HepG2 (cell line): ENCODE results near the gene SRSF2. TPM values are rescaled to one million over a fixed set of nuclear protein-coding genes. Genes with fewer than 3 reads are reported as not detected.

Source experiments
- AGO1 ChIP-seq: fragments of 200-400 bp; formaldehyde crosslinking; IDR thresholded peaks from 2 replicates; pipeline ENCODE4 v1.6.1; 2017; ENCODE audit warnings: mild to moderate bottlenecking, low read depth, low read length, moderate library complexity; ENCODE audit not compliant: poor library complexity, severe bottlenecking
- ARNT ChIP-seq: fragments of 450-650 bp; IDR thresholded peaks from 2 replicates; pipeline ENCODE4 v1.6.1; 2017
- CENPT ChIP-seq: sonication (generic); formaldehyde crosslinking; IDR thresholded peaks from 2 replicates; pipeline ENCODE4 v1.8.0; 2022; ENCODE audit warnings: low read depth, mild to moderate bottlenecking, moderate library complexity, missing genetic modification reagents
- DNMT1 ChIP-seq: sonication (generic); formaldehyde crosslinking; IDR thresholded peaks from 2 replicates; pipeline ENCODE4 v1.5.1; 2020; ENCODE audit warnings: mild to moderate bottlenecking, missing genetic modification reagents
- ESRRA ChIP-seq: sonication (generic); formaldehyde crosslinking; IDR thresholded peaks from 2 replicates; pipeline ENCODE4 v1.5.1; 2020; ENCODE audit warnings: mild to moderate bottlenecking, low read depth, missing genetic modification reagents
- HNRNPH1 ChIP-seq: fragments of 200-400 bp; formaldehyde crosslinking; optimal IDR thresholded peaks from 2 replicates; pipeline ENCODE3; 2017; ENCODE audit warnings: mild to moderate bottlenecking, low read depth, low read length
- NBN ChIP-seq: fragments of 450-650 bp; conservative IDR thresholded peaks from 2 replicates; pipeline ENCODE4 v1.6.1; 2017
- NCOR1 ChIP-seq: fragments of 200-600 bp; sonication (generic); IDR thresholded peaks from 2 replicates; pipeline ENCODE4 v1.7.0; 2017; ENCODE audit warnings: antibody characterized with exemption, low read length, borderline replicate concordance
- NR2F1 ChIP-seq, 2 experiments: fragments of 450-650 bp in 1 of 2; formaldehyde crosslinking in 1 of 2; IDR thresholded peaks; 2 replicates each; pipeline versions ENCODE4 v1.5.0 to v1.6.1; 2016 to 2020; ENCODE audit warnings: mild to moderate bottlenecking in 1 of 2, missing compliant biosample characterization in 1 of 2, missing genetic modification reagents in 1 of 2, moderate library complexity in 1 of 2
- PAX8 ChIP-seq: sonication (generic); formaldehyde crosslinking; IDR thresholded peaks from 2 replicates; pipeline ENCODE4 v1.8.0; 2022; ENCODE audit warnings: mild to moderate bottlenecking, missing genetic modification reagents, borderline replicate concordance
- PHF21A ChIP-seq: sonication (generic); formaldehyde crosslinking; IDR thresholded peaks from 2 replicates; pipeline ENCODE4 v1.5.0; 2020; ENCODE audit warnings: mild to moderate bottlenecking, missing genetic modification reagents
- PTBP1 ChIP-seq: fragments of 200-400 bp; formaldehyde crosslinking; IDR thresholded peaks from 2 replicates; pipeline ENCODE4 v1.6.1; 2018; ENCODE audit warnings: low read length, low read depth; ENCODE audit not compliant: poor library complexity, severe bottlenecking
- SNAPC2 ChIP-seq: sonication (generic); formaldehyde crosslinking; IDR thresholded peaks from 2 replicates; pipeline ENCODE4 v1.8.1; 2022; ENCODE audit warnings: mild to moderate bottlenecking, missing genetic modification reagents
- SSRP1 ChIP-seq: IDR thresholded peaks from 2 replicates; pipeline ENCODE4 v1.6.1; 2016; ENCODE audit warnings: control low read depth
- TBP ChIP-seq: sonication (generic); formaldehyde crosslinking; IDR thresholded peaks from 2 replicates; pipeline ENCODE4 v1.5.0; 2020; ENCODE audit warnings: missing genetic modification reagents
- ZBTB2 ChIP-seq: sonication (generic); formaldehyde crosslinking; IDR thresholded peaks from 2 replicates; pipeline ENCODE4 v1.8.0; 2022; ENCODE audit warnings: low read depth, missing genetic modification reagents
- ZMYM2 ChIP-seq: sonication (generic); formaldehyde crosslinking; IDR thresholded peaks from 2 replicates; pipeline ENCODE4 v1.8.0; 2022; ENCODE audit warnings: mild to moderate bottlenecking, missing genetic modification reagents
- ZNF224 ChIP-seq: sonication (generic); formaldehyde crosslinking; IDR thresholded peaks from 2 replicates; pipeline ENCODE4 v1.5.0; 2020; ENCODE audit warnings: mild to moderate bottlenecking, missing genetic modification reagents
- ZNF276 ChIP-seq: sonication (generic); formaldehyde crosslinking; IDR thresholded peaks from 2 replicates; pipeline ENCODE4 v1.4.0; 2020; ENCODE audit warnings: mild to moderate bottlenecking, low read depth, missing genetic modification reagents
- ZNF546 ChIP-seq: sonication (generic); formaldehyde crosslinking; conservative IDR thresholded peaks from 2 replicates; pipeline ENCODE4 v1.8.1; 2023; ENCODE audit warnings: mild to moderate bottlenecking, missing genetic modification reagents
- ZNF562 ChIP-seq: sonication (generic); formaldehyde crosslinking; IDR thresholded peaks from 2 replicates; pipeline ENCODE4 v1.8.0; 2022; ENCODE audit warnings: missing genetic modification reagents, borderline replicate concordance
- ZNF567 ChIP-seq: sonication (generic); formaldehyde crosslinking; IDR thresholded peaks from 2 replicates; pipeline ENCODE4 v1.8.1; 2023; ENCODE audit warnings: mild to moderate bottlenecking, missing genetic modification reagents, borderline replicate concordance
- ZNF639 ChIP-seq: conservative IDR thresholded peaks from 2 replicates; pipeline ENCODE4 v1.6.1; 2018; ENCODE audit warnings: missing genetic modification reagents
- ZNF740 ChIP-seq: sonication (generic); formaldehyde crosslinking; IDR thresholded peaks from 2 replicates; pipeline ENCODE4 v1.4.0; 2020; ENCODE audit warnings: missing genetic modification reagents
- ZNF746 ChIP-seq: sonication (generic); formaldehyde crosslinking; IDR thresholded peaks from 2 replicates; pipeline ENCODE4 v1.8.0; 2022; ENCODE audit warnings: mild to moderate bottlenecking, missing genetic modification reagents
- ZNF75D ChIP-seq: sonication (generic); formaldehyde crosslinking; IDR thresholded peaks from 2 replicates; pipeline ENCODE4 v1.8.1; 2023; ENCODE audit warnings: missing genetic modification reagents, mild to moderate bottlenecking, borderline replicate concordance
- ZSCAN12 ChIP-seq: sonication (generic); formaldehyde crosslinking; IDR thresholded peaks from 2 replicates; pipeline ENCODE4 v1.9.0; 2021; ENCODE audit warnings: mild to moderate bottlenecking, missing genetic modification reagents
- ZSCAN29 ChIP-seq: sonication (generic); formaldehyde crosslinking; conservative IDR thresholded peaks from 2 replicates; pipeline ENCODE4 v1.4.0; 2020; ENCODE audit warnings: mild to moderate bottlenecking, missing genetic modification reagents
- polyA plus RNA-seq, 8 experiments: library from polyadenylated mRNA; depleted of rRNA in 3 of 8; stranded (reverse) in 7 of 8; unstranded in 1 of 8; fragments of >200 nt; fragmentation: Illumina TruSeq in 4 of 8; extraction: Trizol in 4 of 8; gene quantifications; 2 replicates each; pipeline versions ENCODE4 v1.2.1 to v1.2.3, GENCODE V29; 2011 to 2016; ENCODE audit warnings: low read depth in 4 of 8, missing spikeins in 1 of 8, mixed read lengths in 1 of 8; ENCODE audit not compliant: insufficient read depth in 1 of 8
- total RNA-seq, 5 experiments: library from RNA; depleted of rRNA; stranded (reverse); fragments of >200 nt; fragmentation: Illumina TruSeq; extraction: Trizol; gene quantifications; 2 replicates each; pipeline ENCODE4 v1.2.3, GENCODE V29; 2016; ENCODE audit warnings: low read depth in 1 of 5

SRSF2 gene
- total and polyA plus RNA-seq, 2 of the 13 experiments (the other 11 are each of a cell fraction or from before 2014, with no cell fraction given), result 306 to 319 TPM

- TF ChIP-seq ZNF740 (peak; percentile 24; the same call in 1 of the 2 replicates), ARNT (no peak), NBN (no peak), SNAPC2 (CRISPR knock-in tag) (no peak), ZNF562 (CRISPR knock-in tag) (no peak), HNRNPH1 (no peak), TBP (CRISPR knock-in tag) (no peak), ZNF639 (CRISPR knock-in tag) (no peak), AGO1 (no peak), ZNF546 (CRISPR knock-in tag) (no peak), ZNF224 (CRISPR knock-in tag) (no peak), CENPT (CRISPR knock-in tag) (no peak), PTBP1 (no peak), PAX8 (CRISPR knock-in tag) (no peak), ZNF567 (CRISPR knock-in tag) (no peak), DNMT1 (CRISPR knock-in tag) (no peak), NR2F1 (CRISPR knock-in tag; IDR thresholded peaks at IDR 0.05) (no peak), NCOR1 (no peak), ZSCAN29 (CRISPR knock-in tag) (no peak), ZNF746 (CRISPR knock-in tag) (no peak), ZBTB2 (CRISPR knock-in tag) (no peak), ZSCAN12 (no peak), ESRRA (CRISPR knock-in tag) (no peak), ZMYM2 (CRISPR knock-in tag) (no peak), ZNF276 (CRISPR knock-in tag) (no peak), PHF21A (CRISPR knock-in tag) (no peak), SSRP1 (CRISPR knock-in tag) (no peak), ZNF75D (CRISPR knock-in tag) (no peak)
These were observed 26.1 kb downstream of the SRSF2 start, which contains the start of gene MXRA7 (continued) for GRCh38 chr17:76710863-76711611.
